Neural progenitor cell (in vitro differentiated cells): ENCODE results near the gene SMAP1. TPM values are rescaled to one million over a fixed set of nuclear protein-coding genes. Genes with fewer than 3 reads are reported as not detected.

Experiments used
- DNase-seq: peaks from one replicate; pipeline ENCODE4 v3.0.0-alpha.2; 2016; ENCODE audit warnings: low spot score
- H2AFZ ChIP-seq: fragments of 200-600 bp; sonication (generic); replicated peaks from 2 replicates; pipeline ENCODE4 v1.6.1; 2016; ENCODE audit warnings: antibody characterized with exemption
- H3F3A ChIP-seq: fragments of 200-600 bp; sonication (generic); 2 replicates; pipeline ENCODE4 v1.6.1; 2016; ENCODE audit warnings: antibody characterized with exemption, low read depth
- H3K27ac ChIP-seq: fragments of 200-600 bp; sonication (generic); 2 replicates; pipeline ENCODE4 v1.5.1; 2016; ENCODE audit warnings: mild to moderate bottlenecking
- H3K27me3 ChIP-seq: fragments of 200-600 bp; sonication (generic); 2 replicates; pipeline ENCODE4 v1.6.1; 2016; ENCODE audit warnings: mild to moderate bottlenecking, moderate library complexity
- H3K36me3 ChIP-seq: fragments of 200-600 bp; sonication (generic); 2 replicates; pipeline ENCODE4 v1.5.1; 2016
- H3K4me1 ChIP-seq: fragments of 200-600 bp; sonication (generic); 2 replicates; pipeline ENCODE4 v1.6.1; 2016; ENCODE audit warnings: mixed run types
- H3K4me2 ChIP-seq: fragments of 200-600 bp; sonication (generic); 2 replicates; pipeline ENCODE4 v1.6.1; 2016
- H3K4me3 ChIP-seq: fragments of 200-600 bp; sonication (generic); 2 replicates; pipeline ENCODE4 v1.5.1; 2016
- H3K79me2 ChIP-seq: fragments of 200-600 bp; sonication (generic); 2 replicates; pipeline ENCODE4 v1.6.1; 2016; ENCODE audit warnings: low read depth
- H3K9ac ChIP-seq: fragments of 200-600 bp; sonication (generic); 2 replicates; pipeline ENCODE4 v1.6.1; 2016
- H3K9me3 ChIP-seq: fragments of 200-600 bp; sonication (generic); 2 replicates; pipeline ENCODE4 v1.5.1; 2016; ENCODE audit warnings: low read depth
- H4K20me1 ChIP-seq: fragments of 200-600 bp; sonication (generic); 2 replicates; pipeline ENCODE4 v1.6.1; 2016; ENCODE audit warnings: low read depth
- H3K27ac Mint-ChIP-seq: 3 replicates; pipeline ENCODE4 v1.8.0; 2021; ENCODE audit warnings: mixed read lengths
- H3K27me3 Mint-ChIP-seq: 2 replicates; pipeline ENCODE4 v1.8.0; 2022; ENCODE audit warnings: low read depth, mild to moderate bottlenecking, inconsistent platforms, moderate library complexity, mixed read lengths; ENCODE audit not compliant: insufficient read depth
- H3K36me3 Mint-ChIP-seq: 3 replicates; pipeline ENCODE4 v1.8.0; 2021; ENCODE audit warnings: mixed read lengths
- H3K4me1 Mint-ChIP-seq: 3 replicates; pipeline ENCODE4 v1.8.0; 2021; ENCODE audit warnings: mixed read lengths
- H3K4me3 Mint-ChIP-seq: 3 replicates; pipeline ENCODE4 v1.8.0; 2021; ENCODE audit warnings: mild to moderate bottlenecking, moderate library complexity, mixed read lengths
- H3K9me3 Mint-ChIP-seq: 3 replicates; pipeline ENCODE4 v1.8.0; 2020; ENCODE audit warnings: mixed read lengths
- EZH2 ChIP-seq: fragments of 200-600 bp; sonication (generic); IDR thresholded peaks from 2 replicates; pipeline ENCODE4 v1.6.1; 2017; ENCODE audit warnings: antibody characterized with exemption, mild to moderate bottlenecking, moderate library complexity
- EZH2phosphoT487 ChIP-seq: fragments of 200-600 bp; sonication (generic); IDR thresholded peaks from 2 replicates; pipeline ENCODE4 v1.6.1; 2017; ENCODE audit warnings: antibody characterized with exemption
- total RNA-seq: library from RNA; depleted of rRNA; stranded (reverse); fragments of >200 nt; gene quantifications from 2 replicates; pipeline ENCODE4 v1.2.3, GENCODE V29; 2015; ENCODE audit warnings: low replicate concordance
- TF ChIP-seq, protein P1 (sequence below): fragments of 200-600 bp; sonication (generic); IDR thresholded peaks from 2 replicates; pipeline ENCODE4 v1.5.1; 2017; ENCODE audit warnings: antibody characterized with exemption, mild to moderate bottlenecking

The SMAP1 gene
- total RNA-seq, 1 donor from 2014 or later = 36.5 TPM

DNA sequence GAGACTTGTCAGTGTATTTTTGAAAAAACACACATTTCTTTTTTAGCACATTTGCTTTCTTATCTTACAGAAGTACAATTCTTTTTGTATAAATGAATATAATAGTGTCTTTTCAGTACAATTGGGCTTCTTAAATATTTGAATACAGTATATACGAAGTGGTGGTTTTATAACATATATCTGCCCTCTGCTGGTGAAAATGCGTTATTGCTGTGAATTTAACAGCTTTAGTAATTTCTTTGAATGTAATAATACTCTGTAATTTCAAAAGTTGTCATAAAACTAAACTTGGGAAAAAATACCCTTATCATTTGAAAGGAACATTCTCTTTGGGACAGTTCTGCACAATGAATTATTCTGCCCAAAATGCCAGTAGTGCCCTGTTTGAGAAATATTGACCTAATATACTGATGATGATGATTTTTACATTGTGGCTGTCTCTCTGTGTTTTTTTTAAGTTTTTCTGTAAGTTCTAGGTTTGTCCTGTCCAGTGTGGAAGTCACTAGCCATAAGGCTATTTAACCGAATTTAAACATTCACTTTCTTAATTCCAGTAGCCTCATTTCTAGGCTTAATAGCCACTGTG, 19.0 kb downstream of the SMAP1 start:
- H3K9ac ChIP-seq = no peak overlapping the region
- peaks cover 73% of the 10 kb centered on the region for H3K79me2 ChIP-seq
- peaks cover 3% of the 10 kb centered on the region for H4K20me1 ChIP-seq
- H3F3A ChIP-seq = no peaks in the 10 kb centered on the region
- no peaks in the 10 kb centered on the region for H3K27me3 ChIP-seq
- no peak overlapping the region for H3K4me2 ChIP-seq
- no peak overlapping the region for H3K4me3 ChIP-seq
- H3K4me1 Mint-ChIP-seq = peaks cover 4% of the 10 kb centered on the region
- no peaks in the 10 kb centered on the region for H3K36me3 ChIP-seq
- DNase-seq = peak; percentile 40
- H3K27me3 Mint-ChIP-seq = no peaks in the 10 kb centered on the region
- H3K36me3 Mint-ChIP-seq = peaks cover 7% of the 10 kb centered on the region
- no peaks in the 10 kb centered on the region for H3K9me3 ChIP-seq
- H3K27ac ChIP-seq = no peak overlapping the region
- H3K4me3 Mint-ChIP-seq = no peak overlapping the region
- no peak overlapping the region for H2AFZ ChIP-seq
- peaks cover 23% of the 10 kb centered on the region for H3K9me3 Mint-ChIP-seq
- peaks cover 5% of the 10 kb centered on the region for H3K4me1 ChIP-seq
- H3K27ac Mint-ChIP-seq = no peak overlapping the region
- TF ChIP-seq, protein P1, sequence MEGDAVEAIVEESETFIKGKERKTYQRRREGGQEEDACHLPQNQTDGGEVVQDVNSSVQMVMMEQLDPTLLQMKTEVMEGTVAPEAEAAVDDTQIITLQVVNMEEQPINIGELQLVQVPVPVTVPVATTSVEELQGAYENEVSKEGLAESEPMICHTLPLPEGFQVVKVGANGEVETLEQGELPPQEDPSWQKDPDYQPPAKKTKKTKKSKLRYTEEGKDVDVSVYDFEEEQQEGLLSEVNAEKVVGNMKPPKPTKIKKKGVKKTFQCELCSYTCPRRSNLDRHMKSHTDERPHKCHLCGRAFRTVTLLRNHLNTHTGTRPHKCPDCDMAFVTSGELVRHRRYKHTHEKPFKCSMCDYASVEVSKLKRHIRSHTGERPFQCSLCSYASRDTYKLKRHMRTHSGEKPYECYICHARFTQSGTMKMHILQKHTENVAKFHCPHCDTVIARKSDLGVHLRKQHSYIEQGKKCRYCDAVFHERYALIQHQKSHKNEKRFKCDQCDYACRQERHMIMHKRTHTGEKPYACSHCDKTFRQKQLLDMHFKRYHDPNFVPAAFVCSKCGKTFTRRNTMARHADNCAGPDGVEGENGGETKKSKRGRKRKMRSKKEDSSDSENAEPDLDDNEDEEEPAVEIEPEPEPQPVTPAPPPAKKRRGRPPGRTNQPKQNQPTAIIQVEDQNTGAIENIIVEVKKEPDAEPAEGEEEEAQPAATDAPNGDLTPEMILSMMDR = peak; percentile 83
- no peak for TF ChIP-seq EZH2phosphoT487

DNA sequence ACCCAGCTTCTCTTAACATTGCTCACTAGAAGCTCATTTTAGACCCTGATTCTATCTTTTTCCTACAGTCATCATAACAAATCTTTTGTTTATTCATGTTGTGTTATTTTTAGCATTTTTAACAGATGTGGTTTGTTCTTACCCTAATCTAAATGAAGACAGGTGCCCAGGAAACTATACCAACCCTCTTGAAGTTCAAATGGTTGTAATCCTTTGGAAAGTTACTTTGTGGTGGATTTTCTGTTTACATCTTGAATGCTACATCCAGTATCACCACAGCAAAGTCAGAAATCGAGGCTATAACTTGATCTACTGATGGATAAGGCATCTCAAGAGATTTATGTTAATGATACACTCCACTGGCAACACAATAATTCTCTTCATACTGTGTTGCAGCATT, 26.2 kb downstream of the SMAP1 start:
- Mint-ChIP-seq H3K27ac (no peak overlapping the region), H3K4me1 (no peaks in the 10 kb centered on the region), H3K36me3 (peaks cover 28% of the 10 kb centered on the region), H3K9me3 (peaks cover 84% of the 10 kb centered on the region), H3K27me3 (no peaks in the 10 kb centered on the region), H3K4me3 (no peak overlapping the region)
- Histone ChIP-seq H3K79me2 (peaks cover 77% of the 10 kb centered on the region), H4K20me1 (no peaks in the 10 kb centered on the region), H3K9ac (no peak overlapping the region), H3K36me3 (no peaks in the 10 kb centered on the region), H3F3A (no peaks in the 10 kb centered on the region), H3K4me1 (no peaks in the 10 kb centered on the region), H2AFZ (no peak overlapping the region), H3K4me2 (no peak overlapping the region), H3K27ac (no peak overlapping the region), H3K9me3 (no peaks in the 10 kb centered on the region), H3K4me3 (no peak overlapping the region), H3K27me3 (no peaks in the 10 kb centered on the region)
- no peak for DNase-seq
- TF ChIP-seq, protein P1 = no peak
- TF ChIP-seq EZH2 (no peak), EZH2phosphoT487 (no peak)

DNA sequence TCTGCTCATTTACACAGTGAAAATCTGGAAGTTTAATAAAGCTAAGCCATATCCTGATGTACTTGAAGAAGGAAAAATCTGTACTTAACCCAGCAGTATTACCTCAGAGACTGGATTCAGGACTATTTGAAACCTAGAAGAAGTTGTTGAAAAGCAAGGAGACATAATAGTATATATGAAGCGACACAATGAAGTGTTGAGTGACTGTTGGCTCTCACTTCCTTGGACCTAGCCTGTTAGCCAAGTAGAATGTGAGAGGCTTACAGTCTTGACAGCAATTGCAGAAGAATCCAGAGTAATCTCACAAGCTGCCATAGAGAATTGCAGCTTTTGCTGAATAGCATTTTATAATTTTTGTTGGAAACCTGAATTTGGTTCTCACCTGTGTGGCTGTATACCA, 26.7 kb downstream of the SMAP1 start:
- H3K9me3 Mint-ChIP-seq = peaks cover 80% of the 10 kb centered on the region
- H3K27ac Mint-ChIP-seq = no peak overlapping the region
- Histone ChIP-seq H2AFZ (no peak overlapping the region), H3K36me3 (no peaks in the 10 kb centered on the region), H3K27ac (no peak overlapping the region), H3K9ac (no peak overlapping the region), H4K20me1 (no peaks in the 10 kb centered on the region), H3K27me3 (no peaks in the 10 kb centered on the region), H3K4me2 (no peak overlapping the region), H3K79me2 (peaks cover 72% of the 10 kb centered on the region), H3F3A (no peaks in the 10 kb centered on the region), H3K4me3 (no peak overlapping the region), H3K4me1 (no peaks in the 10 kb centered on the region), H3K9me3 (no peaks in the 10 kb centered on the region)
- no peak for TF ChIP-seq EZH2
- no peak for TF ChIP-seq EZH2phosphoT487
- TF ChIP-seq, protein P1 = no peak
- H3K4me1 Mint-ChIP-seq = no peaks in the 10 kb centered on the region
- peaks cover 30% of the 10 kb centered on the region for H3K36me3 Mint-ChIP-seq
- H3K4me3 Mint-ChIP-seq = no peak overlapping the region
- no peaks in the 10 kb centered on the region for H3K27me3 Mint-ChIP-seq
- DNase-seq = no peak
